H1 (cell line): ENCODE measurements around the gene LTN1. TPM values are rescaled to one million over a fixed set of nuclear protein-coding genes. Genes with fewer than 3 reads are reported as not detected.
"Not testable (repeated sequence)": the region's sequence is repeated elsewhere in the genome, so short reads cannot be mapped to it uniquely, and the experiment has no call there.

Experiments
- CTCF ChIA-PET: fragments of 300-600 bp; sonication (Branson Sonifier 250); formaldehyde crosslinking; loops from one replicate; lab custom pipeline; 2021; ENCODE audit not compliant: partially characterized antibody; lab: Charles Lee
- POLR2A ChIA-PET: fragments of 300-600 bp; sonication (Branson Sonifier 250); formaldehyde crosslinking; loops from one replicate; lab custom pipeline; 2021; ENCODE audit warnings: inconsistent platforms; ENCODE audit not compliant: partially characterized antibody; lab: Charles Lee
- DNase-seq, 2 experiments: peaks; one replicate each; pipeline versions ENCODE4 v3.0.0 to v3.0.0-alpha.2; 2010 to 2022; ENCODE audit warnings: low spot score in 2 of 2, low read depth in 1 of 2, mixed read lengths in 1 of 2
- FAIRE-seq: peaks from 2 replicates; lab custom pipeline; 2011; peaks lifted over from hg19 to GRCh38; lab: Jason Lieb, UNC
- H2AFZ ChIP-seq: 2 replicates; pipeline ENCODE4 v1.8.1; 2012; ENCODE audit warnings: low read length, inconsistent platforms
- H2AK5ac ChIP-seq: 2 replicates; pipeline ENCODE4 v1.6.1; 2013; ENCODE audit warnings: low read depth, low read length
- H2BK120ac ChIP-seq: replicated peaks from 2 replicates; pipeline ENCODE3; 2013; ENCODE audit warnings: low read depth, low read length, inconsistent platforms
- H2BK12ac ChIP-seq: 2 replicates; pipeline ENCODE4 v1.6.1; 2013; ENCODE audit warnings: low read depth, low read length
- H2BK15ac ChIP-seq: 2 replicates; pipeline ENCODE4 v1.6.1; 2013; ENCODE audit warnings: low read length
- H2BK20ac ChIP-seq: 2 replicates; pipeline ENCODE4 v1.6.1; 2013; ENCODE audit warnings: low read length
- H2BK5ac ChIP-seq: 2 replicates; pipeline ENCODE4 v1.6.1; 2013; ENCODE audit warnings: low read depth, low read length
- H3K14ac ChIP-seq: 2 replicates; pipeline ENCODE4 v1.6.1; 2013; ENCODE audit warnings: inconsistent platforms; ENCODE audit not compliant: insufficient read length
- H3K18ac ChIP-seq: 2 replicates; pipeline ENCODE4 v1.6.1; 2013; ENCODE audit warnings: low read length; ENCODE audit errors: extremely low read depth
- H3K23ac ChIP-seq: 2 replicates; pipeline ENCODE4 v1.6.1; 2013; ENCODE audit warnings: inconsistent platforms; ENCODE audit not compliant: insufficient read length
- H3K23me2 ChIP-seq: 2 replicates; pipeline ENCODE4 v1.6.1; 2013; ENCODE audit warnings: low read depth, low read length
- H3K27ac ChIP-seq: 2 replicates; pipeline ENCODE4 v1.6.1; 2011; ENCODE audit warnings: low read depth, low read length, inconsistent platforms
- H3K27me3 ChIP-seq, 4 experiments: replicated peaks in 1 of 4; 1 replicate in 1 of 4; 2 replicates in 3 of 4; pipeline versions ENCODE4 v1.6.1 to v1.8.1; 2011 to 2013; ENCODE audit warnings: low read length in 3 of 4, mild to moderate bottlenecking in 3 of 4, inconsistent platforms in 2 of 4, mixed read lengths in 2 of 4, moderate library complexity in 1 of 4; ENCODE audit not compliant: control insufficient read depth in 3 of 4, insufficient read depth in 3 of 4; ENCODE audit errors: extremely low read depth in 1 of 4
- H3K36me3 ChIP-seq, 4 experiments: 2 replicates each; pipeline versions ENCODE4 v1.6.1 to v1.8.1; 2011 to 2013; ENCODE audit warnings: mild to moderate bottlenecking in 4 of 4, low read length in 3 of 4, moderate library complexity in 2 of 4, control low read depth in 1 of 4, inconsistent platforms in 1 of 4; ENCODE audit not compliant: insufficient read depth in 4 of 4, control insufficient read depth in 2 of 4
- H3K4ac ChIP-seq: replicated peaks from 2 replicates; pipeline ENCODE3; 2013; ENCODE audit warnings: low read length, low read depth, mixed read lengths, inconsistent platforms; ENCODE audit not compliant: insufficient read length
- H3K4me1 ChIP-seq, 4 experiments: replicated peaks in 1 of 4; 1 replicate in 1 of 4; 2 replicates in 3 of 4; pipeline versions ENCODE4 v1.6.1 to v1.8.1; 2011 to 2013; ENCODE audit warnings: low read length in 3 of 4, inconsistent platforms in 2 of 4, mixed read lengths in 1 of 4; ENCODE audit not compliant: insufficient read depth in 4 of 4, control insufficient read depth in 3 of 4
- H3K4me2 ChIP-seq, 2 experiments: 2 replicates each; pipeline versions ENCODE4 v1.6.1 to v1.8.1; 2011 to 2013; ENCODE audit warnings: low read depth in 2 of 2, low read length in 2 of 2, control low read depth in 1 of 2, inconsistent platforms in 1 of 2, mild to moderate bottlenecking in 1 of 2; ENCODE audit not compliant: insufficient read depth in 1 of 2
- H3K4me3 ChIP-seq, 4 experiments: fragments of 200-600, 300-600 bp in 1 of 4; sonication (generic), shearing (Covaris generic), sonication (Bioruptor Twin) in 1 of 4; 2 replicates each; pipeline versions ENCODE4 v1.5.1 to v1.8.1; 2011 to 2016; ENCODE audit warnings: low read length in 4 of 4, low read depth in 3 of 4, control low read depth in 2 of 4, inconsistent platforms in 2 of 4, mild to moderate bottlenecking in 2 of 4, mixed read lengths in 1 of 4, moderate library complexity in 1 of 4; ENCODE audit not compliant: insufficient read depth in 2 of 4; ENCODE audit errors: extremely low read depth in 1 of 4
- H3K56ac ChIP-seq: replicated peaks from 2 replicates; pipeline ENCODE3; 2013; ENCODE audit warnings: low read depth, mild to moderate bottlenecking, mixed read lengths, low read length, inconsistent platforms; ENCODE audit not compliant: insufficient read length
- H3K79me1 ChIP-seq: 2 replicates; pipeline ENCODE4 v1.6.1; 2013; ENCODE audit warnings: low read depth, low read length, control low read depth
- H3K79me2 ChIP-seq, 2 experiments: 2 replicates each; pipeline versions ENCODE4 v1.6.1 to v1.8.1; 2012 to 2013; ENCODE audit warnings: low read length in 2 of 2, mild to moderate bottlenecking in 2 of 2, inconsistent platforms in 1 of 2; ENCODE audit not compliant: insufficient read depth in 2 of 2, control insufficient read depth in 1 of 2
- H3K9ac ChIP-seq, 4 experiments: replicated peaks in 1 of 4; 1 replicate in 1 of 4; 2 replicates in 3 of 4; pipeline versions ENCODE4 v1.6.1 to v1.8.1; 2011 to 2013; ENCODE audit warnings: low read depth in 3 of 4, low read length in 3 of 4, control low read depth in 2 of 4, mild to moderate bottlenecking in 2 of 4, moderate library complexity in 2 of 4, inconsistent platforms in 1 of 4; ENCODE audit errors: extremely low read depth in 1 of 4
- H3K9me3 ChIP-seq, 2 experiments: 2 replicates each; pipeline versions ENCODE4 v1.6.1 to v1.8.1; 2012 to 2013; ENCODE audit warnings: mild to moderate bottlenecking in 2 of 2, moderate library complexity in 2 of 2, control low read depth in 1 of 2, inconsistent platforms in 1 of 2, low read depth in 1 of 2, low read length in 1 of 2, mixed read lengths in 1 of 2; ENCODE audit not compliant: insufficient read depth in 2 of 2
- H4K20me1 ChIP-seq, 2 experiments: replicated peaks in 1 of 2; 2 replicates each; pipeline versions ENCODE3 to v1.8.1; 2011 to 2013; ENCODE audit warnings: inconsistent platforms in 2 of 2, low read length in 2 of 2, mild to moderate bottlenecking in 1 of 2; ENCODE audit not compliant: insufficient read depth in 2 of 2, control insufficient read depth in 1 of 2
- H4K5ac ChIP-seq: 2 replicates; pipeline ENCODE4 v1.6.1; 2013; ENCODE audit warnings: low read length, low read depth, mixed read lengths, inconsistent platforms; ENCODE audit not compliant: insufficient read length
- H4K8ac ChIP-seq: 2 replicates; pipeline ENCODE4 v1.8.0; 2013; ENCODE audit warnings: mild to moderate bottlenecking, moderate library complexity, low read length, inconsistent platforms; ENCODE audit not compliant: insufficient read depth; ENCODE audit errors: extremely low read depth
- H4K91ac ChIP-seq: replicated peaks from 2 replicates; pipeline ENCODE3; 2013; ENCODE audit warnings: low read length, mixed read lengths, inconsistent platforms; ENCODE audit not compliant: insufficient read length
- WGBS, 2 experiments: shearing (Covaris generic) in 1 of 2; methylation state at CpG; one replicate each; pipeline versions ENCODE4 v1.1.6 to v1.1.7; 2013 to 2015; ENCODE audit warnings: low lambda C conversion rate in 2 of 2, mixed read lengths in 2 of 2, inconsistent platforms in 1 of 2, low coverage in 1 of 2, missing lambda C conversion rate in 1 of 2; ENCODE audit not compliant: insufficient replicate concordance in 2 of 2, insufficient coverage in 1 of 2, insufficient read length in 1 of 2; ENCODE audit errors: extremely low coverage in 1 of 2, missing lambda C conversion rate in 1 of 2; 5-methylcytosine and 5-hydroxymethylcytosine counted together
- polyA plus RNA-seq, 7 experiments: library from polyadenylated mRNA; depleted of rRNA in 3 of 7; stranded (reverse) in 5 of 7; unstranded in 2 of 7; fragments of >200 nt in 5 of 7; fragments of 200-250 nt in 2 of 7; gene quantifications; 1 replicate in 5 of 7; 2 replicates in 1 of 7; 4 replicates in 1 of 7; pipeline versions ENCODE4 v1.2.1 to v1.2.3, GENCODE V29; 2011 to 2013; ENCODE audit warnings: missing spikeins in 2 of 7, mixed read lengths in 2 of 7
- total RNA-seq: library from RNA; stranded (reverse); fragmentation: NEBNext Ultra II Directional; extraction: Animal tissue kit (Norgen Biotek cat#: 25700); gene quantifications from 2 replicates; pipeline ENCODE4 v1.2.1, GENCODE V29; 2021

LTN1 gene
- total and polyA plus RNA-seq, 2 of the 8 experiments (the other 6 are each of a cell fraction or from before 2014, with no cell fraction given), result 3.2 to 23.5 TPM

DNA sequence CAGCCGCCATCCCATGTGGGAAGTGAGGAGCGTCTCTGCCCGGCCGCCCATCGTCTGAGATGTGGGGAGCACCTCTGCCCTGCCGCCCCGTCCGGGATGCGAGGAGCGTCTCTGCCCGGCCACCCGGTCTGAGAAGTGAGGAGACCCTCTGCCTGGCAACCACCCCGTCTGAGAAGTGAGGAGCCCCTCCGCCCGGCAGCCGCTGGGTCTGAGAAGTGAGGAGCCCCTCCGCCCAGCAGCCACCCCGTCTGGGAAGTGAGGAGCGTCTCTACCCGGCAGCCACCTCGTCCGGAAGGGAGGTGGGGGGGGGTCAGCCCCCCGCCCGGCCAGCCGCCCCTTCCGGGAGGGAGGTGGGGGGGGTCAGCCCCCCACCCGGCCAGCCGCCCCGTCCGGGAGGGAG lies 18.6 kb upstream of the LTN1 start:
- H3K4me3 ChIP-seq, CTCF ChIA-PET, H3K23ac ChIP-seq, H2AFZ ChIP-seq, FAIRE-seq, H2AK5ac ChIP-seq, H4K91ac ChIP-seq, H3K14ac ChIP-seq, H4K20me1 ChIP-seq, H3K23me2 ChIP-seq, H3K9ac ChIP-seq, H2BK20ac ChIP-seq, H3K27ac ChIP-seq, H2BK5ac ChIP-seq, H3K79me1 ChIP-seq, H3K4me2 ChIP-seq, H2BK15ac ChIP-seq, POLR2A ChIA-PET, H3K4me1 ChIP-seq, H4K8ac ChIP-seq, H3K18ac ChIP-seq, H3K79me2 ChIP-seq, H4K5ac ChIP-seq, H2BK120ac ChIP-seq, H3K4ac ChIP-seq, H2BK12ac ChIP-seq, H3K36me3 ChIP-seq, H3K27me3 ChIP-seq, DNase-seq, H3K56ac ChIP-seq: not testable (repeated sequence)
- peaks cover 0 to 10% of the 10 kb centered on the region in 2 experiments; a peak in 1 of 4 replicates for H3K9me3 ChIP-seq
- 100% methylated on average over 3 of the region's 30 CpGs; no CpG with 5 or more reads in 1 of the 2 experiments for WGBS, 2 experiments
